Astrocyte (in vitro differentiated cells and primary cell): ENCODE results near the gene KDM1A. TPM values are rescaled to one million over a fixed set of nuclear protein-coding genes. Genes with fewer than 3 reads are reported as not detected.

Source experiments
- DNase-seq: peaks from one replicate; pipeline ENCODE4 v3.0.0-alpha.2; 2010; ENCODE audit warnings: low read depth
- FAIRE-seq: peaks from 2 replicates; lab custom pipeline; 2011; peaks lifted over from hg19 to GRCh38; lab: Jason Lieb, UNC
- H2AFZ ChIP-seq: 2 replicates; pipeline ENCODE4 v1.6.0; 2012; ENCODE audit warnings: low read depth, low read length, inconsistent platforms
- H3K27ac ChIP-seq: 2 replicates; pipeline ENCODE4 v1.5.1; 2011; ENCODE audit warnings: low read depth, low read length, inconsistent platforms
- H3K27me3 ChIP-seq: 2 replicates; pipeline ENCODE4 v1.6.0; 2011; ENCODE audit warnings: low read length, inconsistent platforms; ENCODE audit not compliant: insufficient read depth
- H3K36me3 ChIP-seq: 2 replicates; pipeline ENCODE4 v1.5.1; 2011; ENCODE audit warnings: low read length, inconsistent platforms; ENCODE audit not compliant: insufficient read depth
- H3K4me1 ChIP-seq: 2 replicates; pipeline ENCODE4 v1.5.1; 2011; ENCODE audit warnings: low read length, inconsistent platforms; ENCODE audit not compliant: insufficient read depth
- H3K4me2 ChIP-seq: 2 replicates; pipeline ENCODE4 v1.6.0; 2012; ENCODE audit warnings: low read length, inconsistent platforms
- H3K4me3 ChIP-seq: 2 replicates; pipeline ENCODE4 v1.5.1; 2011; ENCODE audit warnings: low read depth, mild to moderate bottlenecking, low read length, inconsistent platforms; ENCODE audit not compliant: insufficient read depth
- H3K79me2 ChIP-seq: 2 replicates; pipeline ENCODE4 v1.6.0; 2012; ENCODE audit warnings: mild to moderate bottlenecking, low read length, inconsistent platforms; ENCODE audit not compliant: insufficient read depth
- H3K9ac ChIP-seq: 2 replicates; pipeline ENCODE4 v1.6.0; 2012; ENCODE audit warnings: mild to moderate bottlenecking, low read length, inconsistent platforms
- H3K9me3 ChIP-seq: 2 replicates; pipeline ENCODE4 v1.5.1; 2012; ENCODE audit warnings: low read depth, mild to moderate bottlenecking, low read length, inconsistent platforms; ENCODE audit not compliant: insufficient read depth
- H4K20me1 ChIP-seq: 2 replicates; pipeline ENCODE4 v1.6.0; 2012; ENCODE audit warnings: low read length, inconsistent platforms; ENCODE audit not compliant: insufficient read depth
- H3K27ac Mint-ChIP-seq: one replicate; pipeline ENCODE4 v1.8.0; 2021; ENCODE audit warnings: mild to moderate bottlenecking, mixed read lengths; ENCODE audit not compliant: unreplicated experiment
- H3K27me3 Mint-ChIP-seq: one replicate; pipeline ENCODE4 v1.8.0; 2021; ENCODE audit warnings: low read depth, mixed read lengths; ENCODE audit not compliant: unreplicated experiment
- H3K36me3 Mint-ChIP-seq: one replicate; pipeline ENCODE4 v1.8.0; 2021; ENCODE audit warnings: low read depth, mixed read lengths; ENCODE audit not compliant: unreplicated experiment
- H3K4me1 Mint-ChIP-seq: one replicate; pipeline ENCODE4 v1.8.0; 2021; ENCODE audit warnings: low read depth, mixed read lengths; ENCODE audit not compliant: unreplicated experiment
- H3K4me3 Mint-ChIP-seq: one replicate; pipeline ENCODE4 v1.8.0; 2021; ENCODE audit warnings: mild to moderate bottlenecking, moderate library complexity, mixed read lengths; ENCODE audit not compliant: unreplicated experiment
- H3K9me3 Mint-ChIP-seq: one replicate; pipeline ENCODE4 v1.8.0; 2021; ENCODE audit warnings: mild to moderate bottlenecking, mixed read lengths; ENCODE audit not compliant: unreplicated experiment
- CTCF ChIP-seq: IDR thresholded peaks from 2 replicates; pipeline ENCODE4 v1.5.1; 2011; ENCODE audit warnings: low read depth, mild to moderate bottlenecking, inconsistent platforms, low read length, moderate library complexity; ENCODE audit not compliant: insufficient read depth
- EZH2 ChIP-seq: IDR thresholded peaks from 2 replicates; pipeline ENCODE4 v1.6.1; 2012; ENCODE audit warnings: mild to moderate bottlenecking, low read length, inconsistent platforms; ENCODE audit not compliant: insufficient read depth
- total RNA-seq: library from RNA; stranded (reverse); gene quantifications from 2 replicates; pipeline ENCODE4 v1.2.1, GENCODE V29; 2021

KDM1A gene
- total RNA-seq, 1 donor from 2014 or later, result 110 TPM

DNA sequence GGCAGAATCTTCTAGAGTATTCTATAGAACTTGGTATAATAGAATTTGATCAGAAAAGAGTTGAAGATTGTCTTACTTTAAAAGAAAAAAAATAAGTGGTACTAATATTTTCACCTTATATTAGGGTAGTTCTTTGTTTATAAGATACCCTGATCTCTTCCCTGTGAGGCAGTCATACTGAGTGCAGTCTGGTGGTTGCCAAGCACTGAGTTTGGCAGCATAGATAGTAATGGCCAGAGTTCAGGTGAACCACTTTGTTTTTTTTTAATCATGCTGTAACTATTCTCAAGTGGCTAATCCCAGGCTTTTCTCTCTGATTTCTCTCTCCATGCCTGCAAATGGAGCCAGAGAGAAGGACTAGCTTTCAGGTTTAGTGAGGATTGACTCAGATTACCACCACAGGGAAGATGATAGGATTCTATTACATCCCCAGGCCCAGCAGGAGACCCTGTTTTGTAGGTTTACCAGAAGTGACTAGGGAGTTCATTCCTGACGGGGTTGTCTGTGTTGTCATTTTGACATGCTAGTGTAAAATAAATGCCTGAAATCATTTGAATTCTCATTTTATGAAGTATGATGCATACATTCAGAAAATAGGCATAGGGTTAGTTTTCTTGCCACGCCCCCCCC, 16.7 kb downstream of the KDM1A start:
- H3K27me3 Mint-ChIP-seq, result no peaks in the 10 kb centered on the region
- no peak overlapping the region for H3K4me3 Mint-ChIP-seq
- H3K4me3 ChIP-seq, result no peak overlapping the region
- no peak overlapping the region for H3K27ac Mint-ChIP-seq
- peaks cover 7% of the 10 kb centered on the region for H3K36me3 Mint-ChIP-seq
- TF ChIP-seq CTCF (no peak), EZH2 (no peak)
- H3K4me2 ChIP-seq, result no peak overlapping the region
- H3K36me3 ChIP-seq, result no peaks in the 10 kb centered on the region
- no peak for DNase-seq
- H3K79me2 ChIP-seq, result peaks cover 100% of the 10 kb centered on the region
- H4K20me1 ChIP-seq, result peaks cover 89% of the 10 kb centered on the region
- no peak for FAIRE-seq
- H2AFZ ChIP-seq, result no peak overlapping the region
- peak overlapping the region; percentile 16 for H3K9ac ChIP-seq
- H3K4me1 Mint-ChIP-seq, result peaks cover 31% of the 10 kb centered on the region
- no peaks in the 10 kb centered on the region for H3K9me3 Mint-ChIP-seq
- no peaks in the 10 kb centered on the region for H3K9me3 ChIP-seq
- H3K27me3 ChIP-seq, result no peaks in the 10 kb centered on the region
- peak overlapping the region; percentile 21 for H3K27ac ChIP-seq
- peaks cover 7% of the 10 kb centered on the region for H3K4me1 ChIP-seq

- H3K27ac ChIP-seq, result peak overlapping the region; percentile 27
- no peak for TF ChIP-seq EZH2
- no peak for TF ChIP-seq CTCF
- H3K36me3 ChIP-seq, result no peaks in the 10 kb centered on the region
- H2AFZ ChIP-seq, result no peak overlapping the region
- no peaks in the 10 kb centered on the region for H3K27me3 ChIP-seq
- no peaks in the 10 kb centered on the region for H3K27me3 Mint-ChIP-seq
- DNase-seq (peak; percentile 71), FAIRE-seq (no peak)
- peaks cover 7% of the 10 kb centered on the region for H3K36me3 Mint-ChIP-seq
- H3K4me2 ChIP-seq, result peak overlapping the region; percentile 31
- no peaks in the 10 kb centered on the region for H3K9me3 Mint-ChIP-seq
- peaks cover 87% of the 10 kb centered on the region for H4K20me1 ChIP-seq
- H3K9ac ChIP-seq, result no peak overlapping the region
- peaks cover 98% of the 10 kb centered on the region for H3K79me2 ChIP-seq
- no peak overlapping the region for H3K4me3 ChIP-seq
- peaks cover 7% of the 10 kb centered on the region for H3K4me1 ChIP-seq
- no peaks in the 10 kb centered on the region for H3K9me3 ChIP-seq
- H3K27ac Mint-ChIP-seq, result no peak overlapping the region
- H3K4me1 Mint-ChIP-seq, result peaks cover 31% of the 10 kb centered on the region
- H3K4me3 Mint-ChIP-seq, result no peak overlapping the region
These were observed 17.9 kb downstream of the KDM1A start for GRCh38 chr1:23037081-23037740.

DNA sequence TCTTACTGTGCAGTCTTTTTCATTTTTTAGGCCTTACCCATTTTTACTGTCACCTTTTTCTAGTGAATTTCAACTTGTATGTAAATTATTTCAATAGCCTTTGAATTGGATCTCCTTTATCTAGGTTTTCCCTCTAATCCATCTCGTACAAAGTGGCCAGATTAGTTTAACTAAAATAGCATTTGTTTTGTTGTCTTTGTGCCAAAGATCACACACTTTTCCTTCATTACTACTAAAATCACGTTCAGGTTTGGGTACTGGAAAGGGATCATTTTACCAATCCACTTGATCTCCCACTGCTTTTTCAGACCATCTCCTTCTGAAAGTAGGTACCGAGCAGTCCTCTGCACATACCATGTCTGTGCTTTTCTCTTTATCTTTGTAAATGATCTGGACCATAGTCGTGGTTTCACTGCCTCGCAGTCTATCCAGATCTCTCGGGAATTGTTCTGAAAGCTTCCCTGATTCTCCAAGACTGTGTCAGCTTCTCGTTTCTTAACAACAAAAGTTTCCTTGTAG, 20.1 kb downstream of the KDM1A start:
- peaks cover 1% of the 10 kb centered on the region for H3K36me3 Mint-ChIP-seq
- peaks cover 26% of the 10 kb centered on the region for H3K4me1 Mint-ChIP-seq
- Histone ChIP-seq H2AFZ (no peak overlapping the region), H3K79me2 (peaks cover 94% of the 10 kb centered on the region), H3K27ac (no peak overlapping the region), H3K27me3 (no peaks in the 10 kb centered on the region), H3K4me3 (no peak overlapping the region), H3K36me3 (peaks cover 3% of the 10 kb centered on the region), H3K9me3 (no peaks in the 10 kb centered on the region), H4K20me1 (peaks cover 86% of the 10 kb centered on the region), H3K9ac (no peak overlapping the region), H3K4me1 (peaks cover 7% of the 10 kb centered on the region), H3K4me2 (no peak overlapping the region)
- H3K27ac Mint-ChIP-seq, result peak overlapping the region; percentile 16
- H3K4me3 Mint-ChIP-seq, result peak overlapping the region; percentile 0
- no peaks in the 10 kb centered on the region for H3K27me3 Mint-ChIP-seq
- no peak for FAIRE-seq
- DNase-seq, result no peak
- no peak for TF ChIP-seq EZH2
- TF ChIP-seq CTCF, result no peak
- no peaks in the 10 kb centered on the region for H3K9me3 Mint-ChIP-seq
